ENCODE results near the gene ZNF275.
"Not testable (repeated sequence)": the region's sequence is repeated elsewhere in the genome, so short reads cannot be mapped to it uniquely, and the experiment has no call there.

The ZNF275 gene

GRCh38 chrX:153333821-153334653 is at the start of gene ZNF275:
Gene ZNF275 (plus strand): TSS chrX:153334153. CDS start chrX:153336680, 2,527 bp downstream.
- peak; percentile 83 for DNase-seq

- not testable (repeated sequence) for DNase-seq
These were observed 48.3 kb upstream of the ZNF275 start for GRCh38 chrX:153285678-153286077.

GRCh38 chrX:153288807-153289206 is 45.1 kb upstream of the ZNF275 start:
- DNase-seq = not testable (repeated sequence)

GRCh38 chrX:153293485-153294071 is 40.4 kb upstream of the ZNF275 start:
- not testable (repeated sequence) for DNase-seq

GRCh38 chrX:153297376-153297775 is 36.6 kb upstream of the ZNF275 start:
- no peak for DNase-seq

GRCh38 chrX:153299855-153300254 is 34.1 kb upstream of the ZNF275 start:
- DNase-seq = no peak

GRCh38 chrX:153301746-153302145 is 32.2 kb upstream of the ZNF275 start:
- DNase-seq = no peak

- no peak for DNase-seq
These were observed 31.2 kb upstream of the ZNF275 start for GRCh38 chrX:153302796-153303195.

- no peak for DNase-seq
These were observed 30.4 kb upstream of the ZNF275 start for GRCh38 chrX:153303276-153304262.

GRCh38 chrX:153304988-153305736 is 28.8 kb upstream of the ZNF275 start:
- no peak for DNase-seq

- no peak for DNase-seq
These were observed 28.0 kb upstream of the ZNF275 start for GRCh38 chrX:153305972-153306371.

- no peak for DNase-seq
These were observed 27.3 kb upstream of the ZNF275 start for GRCh38 chrX:153306527-153307115.

GRCh38 chrX:153307276-153308178 is 26.4 kb upstream of the ZNF275 start:
- DNase-seq = no peak

GRCh38 chrX:153310901-153311300 is 23.1 kb upstream of the ZNF275 start:
- no peak for DNase-seq

GRCh38 chrX:153312041-153312440 is 21.9 kb upstream of the ZNF275 start:
- DNase-seq = no peak

- no peak for DNase-seq
These were observed 21.1 kb upstream of the ZNF275 start for GRCh38 chrX:153312842-153313241.

GRCh38 chrX:153317306-153317705 is 16.6 kb upstream of the ZNF275 start:
- DNase-seq = no peak

GRCh38 chrX:153317996-153318722 is 15.8 kb upstream of the ZNF275 start:
- no peak for DNase-seq

GRCh38 chrX:153318811-153319210 is 15.1 kb upstream of the ZNF275 start:
- DNase-seq = no peak
